Muscle of leg (tissue), 11 donors: ENCODE results near the gene CACNA2D1. TPM values are rescaled to one million over a fixed set of nuclear protein-coding genes. Genes with fewer than 3 reads are reported as not detected.
"Not testable (repeated sequence)": the region's sequence is repeated elsewhere in the genome, so short reads cannot be mapped to it uniquely, and the experiment has no call there.

Experiments used
- DNase-seq: peaks from one replicate; pipeline ENCODE4 v3.0.0; 2013
- H3K27ac ChIP-seq: one replicate; pipeline ENCODE4 v1.5.1; 2013; ENCODE audit warnings: mild to moderate bottlenecking, low read length, control low read depth
- H3K27me3 ChIP-seq: one replicate; pipeline ENCODE4 v1.6.1; 2013; ENCODE audit warnings: low read length; ENCODE audit not compliant: control insufficient read depth, insufficient read depth
- H3K36me3 ChIP-seq: one replicate; pipeline ENCODE4 v1.6.1; 2013; ENCODE audit warnings: low read length; ENCODE audit not compliant: control insufficient read depth, insufficient read depth
- H3K4me1 ChIP-seq: one replicate; pipeline ENCODE4 v1.6.1; 2013; ENCODE audit warnings: low read length; ENCODE audit not compliant: control insufficient read depth, insufficient read depth
- H3K4me3 ChIP-seq: one replicate; pipeline ENCODE4 v1.5.1; 2013; ENCODE audit warnings: low read length, control low read depth
- H3K9me3 ChIP-seq: replicated peaks from 2 replicates; pipeline ENCODE4 v1.6.1; 2013; ENCODE audit warnings: low read depth, low read length; ENCODE audit not compliant: control insufficient read depth
- WGBS: methylation state at CpG from one replicate; pipeline ENCODE4 v1.1.5; 2013; ENCODE audit warnings: missing lambda C conversion rate; ENCODE audit not compliant: insufficient coverage; 5-methylcytosine and 5-hydroxymethylcytosine counted together
- polyA plus RNA-seq, 8 donors: library from polyadenylated mRNA; unstranded; fragments of 120-200 nt; gene quantifications; one replicate each; pipeline versions ENCODE4 v1.2.1 to v1.2.3, GENCODE V29; 2013; ENCODE audit warnings: inconsistent platforms in 1 of 8, low replicate concordance in 1 of 8; ENCODE audit not compliant: insufficient read length in 8 of 8, insufficient read depth in 1 of 8
- total RNA-seq: library from RNA; stranded (reverse); fragments of 120-200 nt; gene quantifications from one replicate; pipeline ENCODE4 v1.2.4, GENCODE V29; 2013

Gene CACNA2D1
- total and polyA plus RNA-seq, 9 donors: 50.5 to 136 (median 89.1) TPM

DNA sequence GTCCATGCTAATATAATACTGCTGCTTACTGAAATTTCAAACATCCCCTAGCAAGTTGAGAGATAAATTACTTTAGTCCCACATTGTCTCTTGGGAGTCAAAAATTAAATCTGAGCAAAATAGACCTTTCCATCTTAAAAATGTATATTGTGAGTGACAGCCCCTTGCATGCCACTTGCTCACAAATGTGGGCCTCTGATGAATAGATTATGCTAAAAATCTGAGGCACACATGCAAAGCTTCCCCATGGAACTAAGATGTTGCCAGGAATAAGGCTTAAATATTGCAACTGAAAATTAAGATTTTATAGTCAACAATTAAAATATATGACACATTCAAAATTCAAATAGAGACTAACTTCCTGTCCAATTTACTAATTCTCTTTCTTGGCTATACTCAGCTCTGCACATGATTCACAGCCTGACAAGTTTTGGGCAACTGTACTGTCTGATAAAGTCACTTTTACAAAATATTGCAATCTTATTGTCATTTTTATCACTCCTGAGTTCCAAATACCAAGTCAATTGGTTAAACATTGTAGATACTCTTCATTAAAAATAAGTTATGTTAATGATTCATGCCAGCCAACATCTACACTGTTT lies 301.2 kb downstream of the CACNA2D1 start:
- Histone ChIP-seq H3K27ac (no peak overlapping the region), H3K4me3 (no peak overlapping the region), H3K27me3 (no peaks in the 10 kb centered on the region), H3K36me3 (no peaks in the 10 kb centered on the region), H3K4me1 (no peaks in the 10 kb centered on the region), H3K9me3 (no peaks in the 10 kb centered on the region)
- no peak for DNase-seq

DNA sequence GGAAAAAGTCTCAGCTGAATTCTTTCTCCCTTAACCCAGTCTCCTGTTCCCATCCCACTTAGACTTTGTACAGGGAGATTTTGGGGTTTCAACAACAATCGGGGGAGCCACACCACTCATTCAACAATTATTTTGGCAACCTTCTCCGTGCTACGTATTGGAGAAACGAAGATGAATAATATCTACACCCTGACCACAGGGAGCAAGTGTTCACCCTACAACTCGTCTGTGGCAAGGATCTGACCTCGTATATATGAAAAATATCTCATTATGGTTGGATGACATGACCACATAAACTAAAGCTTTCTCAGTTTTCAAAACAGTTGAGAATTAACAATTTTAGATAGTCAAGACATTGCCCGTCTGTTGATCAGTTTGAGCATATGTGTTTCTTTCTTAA lies 302.1 kb downstream of the CACNA2D1 start:
- Histone ChIP-seq H3K4me3 (no peak overlapping the region), H3K36me3 (no peaks in the 10 kb centered on the region), H3K9me3 (no peaks in the 10 kb centered on the region), H3K27ac (no peak overlapping the region), H3K27me3 (no peaks in the 10 kb centered on the region), H3K4me1 (no peaks in the 10 kb centered on the region)
- 100% methylated on average over 1 of the region's 7 CpGs for WGBS
- DNase-seq: no peak

- not testable (repeated sequence) for H3K27ac ChIP-seq, H3K4me1 ChIP-seq, DNase-seq, H3K9me3 ChIP-seq, H3K4me3 ChIP-seq, H3K27me3 ChIP-seq, H3K36me3 ChIP-seq
- WGBS: 90% methylated on average over 5 of the region's 14 CpGs
These were observed 303.0 kb downstream of the CACNA2D1 start for GRCh38 chr7:82140608-82141007.

DNA sequence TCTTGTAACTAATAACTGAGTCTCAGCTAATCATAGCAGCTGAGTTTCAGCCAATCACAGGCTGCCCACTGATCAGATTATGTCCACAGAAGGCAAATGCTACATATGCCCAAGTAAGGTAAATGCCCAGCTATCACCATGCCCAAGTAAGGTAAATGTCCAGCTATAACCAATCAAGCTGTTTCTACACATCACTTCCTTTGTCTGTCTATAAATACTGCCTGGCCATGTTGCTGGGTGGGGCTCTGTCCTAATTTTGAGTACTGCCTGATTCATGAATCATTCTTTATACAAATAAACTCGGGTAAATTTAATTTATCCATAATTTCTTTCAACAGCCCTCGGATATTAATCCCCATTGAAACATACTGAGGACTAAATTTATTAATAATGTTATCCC lies 312.4 kb downstream of the CACNA2D1 start:
- Histone ChIP-seq H3K9me3 (no peaks in the 10 kb centered on the region), H3K4me1 (no peaks in the 10 kb centered on the region), H3K4me3 (no peak overlapping the region), H3K27ac (no peak overlapping the region), H3K27me3 (no peaks in the 10 kb centered on the region), H3K36me3 (no peaks in the 10 kb centered on the region)
- WGBS: no CpG with 5 or more reads among the region's 2 CpGs
- DNase-seq: no peak

GRCh38 chr7:82129091-82129490 lies 314.5 kb downstream of the CACNA2D1 start:
- H3K27ac ChIP-seq: no peak overlapping the region
- H3K4me3 ChIP-seq: no peak overlapping the region
- DNase-seq: peak; percentile 68
- H3K27me3 ChIP-seq: no peaks in the 10 kb centered on the region
- H3K9me3 ChIP-seq: no peaks in the 10 kb centered on the region
- no peaks in the 10 kb centered on the region for H3K4me1 ChIP-seq
- no peaks in the 10 kb centered on the region for H3K36me3 ChIP-seq

- WGBS: 92% methylated on average over 2 of the region's 3 CpGs
- H3K9me3 ChIP-seq: no peaks in the 10 kb centered on the region
- DNase-seq: no peak
- no peak overlapping the region for H3K27ac ChIP-seq
- H3K36me3 ChIP-seq: no peaks in the 10 kb centered on the region
- H3K4me3 ChIP-seq: no peak overlapping the region
- no peaks in the 10 kb centered on the region for H3K27me3 ChIP-seq
- no peaks in the 10 kb centered on the region for H3K4me1 ChIP-seq
These were observed 315.0 kb downstream of the CACNA2D1 start for GRCh38 chr7:82128546-82128945.

GRCh38 chr7:82126576-82126975 lies 317.0 kb downstream of the CACNA2D1 start:
- DNase-seq: no peak
- Histone ChIP-seq H3K27me3 (no peaks in the 10 kb centered on the region), H3K4me3 (no peak overlapping the region), H3K27ac (no peak overlapping the region), H3K36me3 (no peaks in the 10 kb centered on the region), H3K9me3 (no peaks in the 10 kb centered on the region), H3K4me1 (no peaks in the 10 kb centered on the region)
- WGBS: no CpG with 5 or more reads among the region's 1 CpG

GRCh38 chr7:82124445-82124844 lies 319.1 kb downstream of the CACNA2D1 start:
- Histone ChIP-seq H3K4me1 (no peaks in the 10 kb centered on the region), H3K27me3 (no peaks in the 10 kb centered on the region), H3K9me3 (no peaks in the 10 kb centered on the region), H3K4me3 (no peak overlapping the region), H3K27ac (no peak overlapping the region), H3K36me3 (no peaks in the 10 kb centered on the region)
- no peak for DNase-seq
- WGBS: no CpG with 5 or more reads among the region's 2 CpGs

DNA sequence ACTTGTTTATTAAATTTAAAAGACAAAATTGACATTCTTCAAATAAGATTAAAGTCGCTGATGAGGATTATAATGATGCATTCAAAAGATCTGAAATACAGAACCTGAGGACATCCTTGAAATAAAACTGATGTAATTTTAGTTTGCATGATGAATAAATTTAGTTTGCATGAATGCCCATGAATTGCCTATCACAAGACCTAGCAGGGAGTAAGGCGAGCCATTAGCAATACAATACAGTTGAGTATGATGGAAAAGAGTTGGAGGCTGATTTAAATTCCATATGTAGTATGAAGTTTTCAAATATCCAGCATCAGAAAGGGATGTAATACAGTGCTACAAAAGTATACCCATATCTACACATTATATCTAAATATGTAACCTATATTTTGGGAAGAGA lies 321.3 kb downstream of the CACNA2D1 start:
- H3K4me1 ChIP-seq: no peaks in the 10 kb centered on the region
- no CpG with 5 or more reads among the region's 2 CpGs for WGBS

GRCh38 chr7:82114237-82114636 lies 329.3 kb downstream of the CACNA2D1 start:
- no peaks in the 10 kb centered on the region for H3K27me3 ChIP-seq
- no peaks in the 10 kb centered on the region for H3K4me1 ChIP-seq
- WGBS: 100% methylated on average over 1 of the region's 6 CpGs
- H3K27ac ChIP-seq: no peak overlapping the region
- H3K36me3 ChIP-seq: no peaks in the 10 kb centered on the region
- no peaks in the 10 kb centered on the region for H3K9me3 ChIP-seq
- no peak for DNase-seq
- no peak overlapping the region for H3K4me3 ChIP-seq

More for the DNA sequence above, 321.3 kb downstream of the CACNA2D1 start:
- H3K27me3 ChIP-seq: no peaks in the 10 kb centered on the region
- H3K27ac ChIP-seq: no peak overlapping the region
- H3K9me3 ChIP-seq: no peaks in the 10 kb centered on the region
- H3K4me3 ChIP-seq: no peak overlapping the region
- no peaks in the 10 kb centered on the region for H3K36me3 ChIP-seq
- DNase-seq: no peak

GRCh38 chr7:82110146-82110840 lies 333.3 kb downstream of the CACNA2D1 start:
- no peak for DNase-seq
- WGBS: 89% methylated on average over 7 of the region's 8 CpGs
- Histone ChIP-seq H3K4me3 (no peak overlapping the region), H3K4me1 (no peaks in the 10 kb centered on the region), H3K27ac (no peak overlapping the region), H3K36me3 (no peaks in the 10 kb centered on the region), H3K9me3 (no peaks in the 10 kb centered on the region), H3K27me3 (no peaks in the 10 kb centered on the region)
